ENCODE measurements around the gene CYP2U1. TPM values are rescaled to one million over a fixed set of nuclear protein-coding genes. Genes with fewer than 3 reads are reported as not detected.

CYP2U1 gene
- total RNA-seq, 1 experiment from 2014 or later, result 4.1 TPM

Other genes starting within 250 kb of the CYP2U1 start
- gene PAPSS1, start 211.3 kb upstream of the CYP2U1 start, total RNA-seq (2014; rRNA removed), result 24.5 and 28.0 TPM in 2 replicates
- 58.7 and 64.5 TPM in 2 replicates for gene SGMS2, start 106.6 kb upstream of the CYP2U1 start, total RNA-seq (2014; rRNA removed)
- 10.8 and 17.5 TPM in 2 replicates for gene HADH, start 58.3 kb downstream of the CYP2U1 start, total RNA-seq (2014; rRNA removed)
- gene LEF1, start 237.4 kb downstream of the CYP2U1 start, total RNA-seq (2014; rRNA removed), result 0.58 and 2.4 TPM in 2 replicates